Adrenal gland (tissue), 5 donors: Measurements from ENCODE around the gene LRRC15.

ENCODE experiments used
- POLR2A ChIP-seq, 2 donors: fragments of 450-650 bp; IDR thresholded peaks; one replicate each; pipeline ENCODE4 v1.6.1; 2017; ENCODE audit warnings: antibody characterized with exemption in 2 of 2, mild to moderate bottlenecking in 2 of 2, moderate library complexity in 1 of 2
- TF ChIP-seq, protein P1 (sequence below), 6 experiments: fragments of 450-650 bp in 4 of 6; fragments of 200-600 bp in 2 of 6; sonication (generic) in 1 of 6; IDR thresholded peaks; 1 replicate in 5 of 6; 2 replicates in 1 of 6; pipeline versions ENCODE4 v1.5.1 to v1.8.0; 2016 to 2021; ENCODE audit warnings: antibody characterized with exemption in 6 of 6, mild to moderate bottlenecking in 2 of 6, moderate library complexity in 1 of 6
- donor health status: DM: no; HTN: no; CAD: no.

DNA sequence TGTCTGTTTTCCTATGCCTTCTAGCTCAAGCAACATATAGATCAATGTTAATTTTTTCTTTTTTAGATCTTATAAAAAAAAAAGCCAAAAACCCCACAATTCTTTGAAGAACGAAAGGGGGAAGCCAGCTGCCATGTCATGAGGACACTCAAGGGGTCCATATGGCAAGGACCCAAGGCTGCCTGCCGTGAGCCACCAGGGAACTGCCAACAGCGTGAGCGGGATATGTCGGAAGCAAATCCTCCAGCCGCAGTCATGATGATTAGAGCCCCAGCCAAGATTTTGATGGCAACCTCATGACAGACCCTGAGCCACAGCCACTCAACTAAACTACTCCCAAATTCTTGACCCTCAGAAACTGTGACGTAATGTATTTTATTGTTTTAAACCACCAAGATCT lies 23.0 kb upstream of the LRRC15 start:
- TF ChIP-seq, protein P1, sequence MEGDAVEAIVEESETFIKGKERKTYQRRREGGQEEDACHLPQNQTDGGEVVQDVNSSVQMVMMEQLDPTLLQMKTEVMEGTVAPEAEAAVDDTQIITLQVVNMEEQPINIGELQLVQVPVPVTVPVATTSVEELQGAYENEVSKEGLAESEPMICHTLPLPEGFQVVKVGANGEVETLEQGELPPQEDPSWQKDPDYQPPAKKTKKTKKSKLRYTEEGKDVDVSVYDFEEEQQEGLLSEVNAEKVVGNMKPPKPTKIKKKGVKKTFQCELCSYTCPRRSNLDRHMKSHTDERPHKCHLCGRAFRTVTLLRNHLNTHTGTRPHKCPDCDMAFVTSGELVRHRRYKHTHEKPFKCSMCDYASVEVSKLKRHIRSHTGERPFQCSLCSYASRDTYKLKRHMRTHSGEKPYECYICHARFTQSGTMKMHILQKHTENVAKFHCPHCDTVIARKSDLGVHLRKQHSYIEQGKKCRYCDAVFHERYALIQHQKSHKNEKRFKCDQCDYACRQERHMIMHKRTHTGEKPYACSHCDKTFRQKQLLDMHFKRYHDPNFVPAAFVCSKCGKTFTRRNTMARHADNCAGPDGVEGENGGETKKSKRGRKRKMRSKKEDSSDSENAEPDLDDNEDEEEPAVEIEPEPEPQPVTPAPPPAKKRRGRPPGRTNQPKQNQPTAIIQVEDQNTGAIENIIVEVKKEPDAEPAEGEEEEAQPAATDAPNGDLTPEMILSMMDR (IDR thresholded peaks at IDR 0.05): no peak
- no peak for TF ChIP-seq POLR2A (IDR thresholded peaks at IDR 0.05)
